A549 (cell line): ENCODE measurements around the gene DCAF8. TPM values are rescaled to one million over a fixed set of nuclear protein-coding genes. Genes with fewer than 3 reads are reported as not detected.

Source experiments
- ATAC-seq, 2 experiments: fragments of 200-7000 bp in 1 of 2; fragments of >200 bp in 1 of 2; cut with Nextera tagmentation in 1 of 2; cut with Tn5 transposase in 1 of 2; 3 replicates each; pipeline versions ENCODE4 v1.8.0 to v1.9.1; 2018 to 2020; ENCODE audit warnings: mild to moderate bottlenecking in 1 of 2, moderate library complexity in 1 of 2
- CTCF ChIA-PET: fragments of 300-600 bp; sonication (Branson Sonifier 250); formaldehyde crosslinking; extraction: SDS; loops from one replicate; lab custom pipeline; 2021; ENCODE audit warnings: antibody characterized with exemption, inconsistent platforms; lab: Yijun Ruan, JAX
- POLR2A ChIA-PET: fragments of 350-600 bp; formaldehyde crosslinking; extraction: SDS; loops from one replicate; lab custom pipeline; 2021; ENCODE audit warnings: antibody characterized with exemption, inconsistent platforms; lab: Yijun Ruan, JAX
- DNase-seq, 2 experiments: peaks; one replicate each; pipeline versions ENCODE4 v3.0.0 to v3.0.0-alpha.2; 2011 to 2016; ENCODE audit warnings: low read depth in 1 of 2, low spot score in 1 of 2
- FAIRE-seq: peaks from 2 replicates; lab custom pipeline; 2011; peaks lifted over from hg19 to GRCh38; lab: Jason Lieb, UNC
- H3K27ac ChIP-seq, 2 experiments: fragments of >200 bp; sonication (Bioruptor Twin); formaldehyde crosslinking; 3 replicates each; pipeline ENCODE4 v1.5.1; 2016 to 2017
- H3K4me1 ChIP-seq: fragments of >200 bp; sonication (Bioruptor Twin); formaldehyde crosslinking; 3 replicates; pipeline ENCODE4 v1.6.1; 2016
- H3K4me2 ChIP-seq: fragments of >200 bp; sonication (Bioruptor Twin); formaldehyde crosslinking; 3 replicates; pipeline ENCODE4 v1.6.1; 2016
- H3K4me3 ChIP-seq: fragments of >200 bp; sonication (Bioruptor Twin); formaldehyde crosslinking; 3 replicates; pipeline ENCODE4 v1.5.1; 2016
- H3K9me3 ChIP-seq: fragments of >200 bp; sonication (Bioruptor Twin); formaldehyde crosslinking; 3 replicates; pipeline ENCODE4 v1.6.1; 2016
- BHLHE40 ChIP-seq: IDR thresholded peaks from 2 replicates; pipeline ENCODE4 v1.6.1; 2012; ENCODE audit warnings: low read depth, low read length, inconsistent platforms
- CBX2 ChIP-seq: fragments of 200-600 bp; sonication (generic); IDR thresholded peaks from 2 replicates; pipeline ENCODE4 v1.6.1; 2016; ENCODE audit warnings: low read depth, mild to moderate bottlenecking, borderline replicate concordance
- CBX8 ChIP-seq: fragments of 200-600 bp; sonication (generic); IDR thresholded peaks from 2 replicates; pipeline ENCODE4 v1.6.1; 2016
- CHD4 ChIP-seq: fragments of 200-600 bp; sonication (generic); IDR thresholded peaks from 2 replicates; pipeline ENCODE4 v1.6.1; 2016; ENCODE audit warnings: antibody characterized with exemption, mild to moderate bottlenecking, borderline replicate concordance
- EHMT2 ChIP-seq: fragments of 200-600 bp; sonication (generic); IDR thresholded peaks from 2 replicates; pipeline ENCODE4 v1.6.1; 2016; ENCODE audit warnings: antibody characterized with exemption, low read depth, mild to moderate bottlenecking, moderate library complexity
- EP300 ChIP-seq, 2 experiments: fragments of >200 bp; sonication (Bioruptor Twin); formaldehyde crosslinking; IDR thresholded peaks; 2 replicates in 1 of 2; 3 replicates in 1 of 2; pipeline ENCODE4 v1.6.1; 2016 to 2017
- FOSB ChIP-seq: fragments of 250-450 bp; sonication (Bioruptor Pico); IDR thresholded peaks from 2 replicates; pipeline ENCODE4 v1.5.0; 2020; ENCODE audit warnings: mild to moderate bottlenecking, moderate library complexity
- FOXS1 ChIP-seq: fragments of 250-450 bp; sonication (Bioruptor Pico); IDR thresholded peaks from 2 replicates; pipeline ENCODE4 v1.5.0; 2020; ENCODE audit warnings: mild to moderate bottlenecking, moderate library complexity
- HDAC2 ChIP-seq: fragments of 200-600 bp; sonication (generic); IDR thresholded peaks from 2 replicates; pipeline ENCODE4 v1.6.1; 2016
- HOXA7 ChIP-seq: fragments of 250-450 bp; sonication (Bioruptor Pico); IDR thresholded peaks from 2 replicates; pipeline ENCODE4 v1.5.0; 2020; ENCODE audit warnings: mild to moderate bottlenecking, moderate library complexity
- HOXB5 ChIP-seq: fragments of 250-450 bp; sonication (Bioruptor Pico); IDR thresholded peaks from 2 replicates; pipeline ENCODE4 v1.5.0; 2020; ENCODE audit warnings: mild to moderate bottlenecking, moderate library complexity
- PHF8 ChIP-seq: fragments of 200-600 bp; sonication (generic); IDR thresholded peaks from 2 replicates; pipeline ENCODE4 v1.6.1; 2016; ENCODE audit warnings: low read depth, mild to moderate bottlenecking, antibody characterized with exemption, moderate library complexity, borderline replicate concordance
- POLR2A ChIP-seq: IDR thresholded peaks from 2 replicates; pipeline ENCODE4 v1.6.1; 2012; ENCODE audit warnings: mild to moderate bottlenecking, low read length
- POLR2AphosphoS2 ChIP-seq: conservative IDR thresholded peaks from 2 replicates; pipeline ENCODE4 v1.6.1; 2012; ENCODE audit warnings: low read length, improper control_type of control experiment, inconsistent platforms
- RCOR1 ChIP-seq: fragments of 150-350 bp; IDR thresholded peaks from 2 replicates; pipeline ENCODE4 v1.6.1; 2014; ENCODE audit warnings: antibody characterized with exemption, low read length, low read depth
- RNF2 ChIP-seq: fragments of 200-600 bp; sonication (generic); IDR thresholded peaks from 2 replicates; pipeline ENCODE4 v1.6.1; 2016; ENCODE audit warnings: low read depth, mild to moderate bottlenecking, antibody characterized with exemption, moderate library complexity, borderline replicate concordance
- SMC3 ChIP-seq: fragments of >200 bp; sonication (Bioruptor Twin); formaldehyde crosslinking; IDR thresholded peaks from 3 replicates; pipeline ENCODE4 v1.6.1; 2018; ENCODE audit warnings: inconsistent platforms
- ZC3H11A ChIP-seq: fragments of 450-650 bp; IDR thresholded peaks from 2 replicates; pipeline ENCODE4 v1.6.1; 2014; ENCODE audit warnings: antibody characterized with exemption, mild to moderate bottlenecking
- ZNF302 ChIP-seq: fragments of 250-450 bp; sonication (Bioruptor Pico); IDR thresholded peaks from 2 replicates; pipeline ENCODE4 v1.9.0; 2021; ENCODE audit warnings: inconsistent platforms, mild to moderate bottlenecking, moderate library complexity
- WGBS: methylation state at CpG from one replicate; pipeline ENCODE4 v1.1.6; 2017; ENCODE audit errors: missing lambda C conversion rate; 5-methylcytosine and 5-hydroxymethylcytosine counted together
- polyA plus RNA-seq, 4 experiments: library from polyadenylated mRNA; depleted of rRNA in 3 of 4; stranded (reverse); fragments of >200 nt; fragmentation: RNase III in 1 of 4; extraction: RNeasy Plus Mini Kit Qiagen cat#74134 plus additional on column Dnase treatment in 1 of 4; gene quantifications; 2 replicates in 3 of 4; 3 replicates in 1 of 4; pipeline ENCODE4 v1.2.3, GENCODE V29; 2011 to 2017
- TF ChIP-seq, protein P1 (sequence below): fragments of >200 bp; sonication (Bioruptor Twin); formaldehyde crosslinking; IDR thresholded peaks from 2 replicates; pipeline ENCODE4 v1.6.1; 2016
- TF ChIP-seq, protein P2 (sequence below): fragments of 250-450 bp; sonication (Bioruptor Pico); IDR thresholded peaks from 2 replicates; pipeline ENCODE4 v1.5.0; 2020; ENCODE audit warnings: low read depth, mild to moderate bottlenecking, moderate library complexity

Gene DCAF8
- polyA plus RNA-seq, 2 of the 4 experiments (the other 2 are of a cell fraction), result 69.8 to 113 TPM

DNA sequence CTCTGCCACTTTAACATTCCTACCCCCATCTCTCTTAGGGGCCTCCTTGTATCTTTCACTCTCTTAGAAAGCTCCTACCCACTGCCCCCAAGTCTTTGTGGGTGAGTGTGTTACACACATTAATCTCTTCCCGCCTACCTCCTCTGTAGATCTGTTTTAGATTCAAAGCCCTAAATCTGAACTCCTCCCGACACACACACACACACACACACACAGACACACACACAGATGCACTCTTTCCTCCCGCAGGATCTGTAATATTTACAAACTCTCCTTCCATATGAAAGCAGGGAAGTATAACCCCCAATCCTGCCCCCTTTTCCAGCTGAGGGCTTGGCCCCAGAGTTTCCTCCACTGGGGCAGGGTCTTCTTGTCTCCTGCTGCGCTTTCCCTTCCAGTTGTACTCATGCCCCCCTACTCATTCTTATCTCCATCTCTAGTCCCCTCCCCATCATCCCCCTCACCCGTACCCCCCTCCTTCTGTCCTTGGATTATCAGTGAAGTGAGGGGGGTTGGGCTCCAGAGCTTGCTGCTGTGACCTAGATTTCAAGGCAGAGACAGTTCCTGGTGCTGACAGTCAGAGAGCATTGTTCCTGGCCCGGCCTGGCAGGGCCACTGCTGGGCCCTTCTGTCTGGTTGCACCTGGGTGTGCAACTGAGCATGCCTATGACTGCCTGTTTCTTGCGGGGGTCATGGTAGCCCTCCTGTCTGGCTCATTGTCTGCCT lies 52.9 kb downstream of the DCAF8 start:
- FAIRE-seq (no peak), DNase-seq (no peak)
- CTCF ChIA-PET, result interaction anchor here (1.6 to 7.6 kb wide), 8 partner anchors 10 to 107 kb away, joined by 3 to 52 read pairs (median 16); no protein-coding TSS in a partner anchor
- Histone ChIP-seq H3K9me3 (no peaks in the 10 kb centered on the region), H3K4me3 (no peak overlapping the region), H3K4me2 (no peak overlapping the region)
- TF ChIP-seq RCOR1, result no peak
- no peak for TF ChIP-seq FOXS1 (CRISPR knock-in tag)
- TF ChIP-seq HOXA7 (CRISPR knock-in tag), result no peak
- no peak for TF ChIP-seq PHF8
- TF ChIP-seq CBX2, result no peak
- TF ChIP-seq BHLHE40, result no peak
- no peak for TF ChIP-seq CHD4
- no peak for TF ChIP-seq POLR2A
- no peak for TF ChIP-seq CBX8
- TF ChIP-seq, all 56 proteins: peak for 0
- H3K4me1 ChIP-seq, result peaks cover 41% of the 10 kb centered on the region
- 93% methylated on average over 4 of the region's 7 CpGs for WGBS
- no peak for ATAC-seq
- no peak overlapping the region for H3K27ac ChIP-seq
- POLR2A ChIA-PET, result interaction anchor here (1.0 kb wide), 1 partner anchor 87 kb away, joined by 9 read pairs; no protein-coding TSS in a partner anchor

DNA sequence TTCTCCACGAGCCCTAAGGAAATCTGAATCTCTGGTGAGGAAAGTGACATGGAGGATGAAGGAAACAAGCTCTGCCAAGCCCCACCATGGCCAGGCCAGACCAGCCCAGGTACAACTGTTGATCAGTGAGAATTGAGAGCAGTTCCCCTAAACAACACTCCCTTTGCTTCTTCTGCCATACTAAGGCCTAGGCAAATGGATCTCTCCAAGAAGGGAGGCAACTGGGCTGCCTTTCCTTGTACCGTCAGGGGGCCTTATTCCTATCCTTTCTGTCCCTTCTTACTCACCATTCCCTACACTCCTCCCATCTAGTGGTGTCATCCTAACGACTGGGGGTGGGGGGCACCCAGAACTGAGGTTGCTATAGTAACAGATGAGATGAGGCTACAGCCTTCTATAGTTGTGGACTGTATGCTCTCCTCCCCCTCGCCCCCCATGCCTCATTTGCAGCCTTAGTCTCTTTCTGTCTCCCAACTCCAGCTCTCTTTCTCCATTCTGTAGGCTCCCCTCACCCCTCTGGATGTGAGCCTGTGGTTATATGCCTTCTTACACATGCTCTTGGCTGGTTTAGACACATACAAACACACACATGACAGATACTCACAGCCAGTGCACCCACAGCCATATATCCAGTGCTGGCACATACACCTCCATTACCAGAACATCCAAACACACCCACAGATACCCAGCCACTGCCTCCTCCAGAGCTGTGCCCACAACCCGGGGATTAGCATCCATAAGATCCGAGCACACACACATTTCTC lies 53.6 kb downstream of the DCAF8 start:
- ChIA-PET CTCF (interaction anchor here (1.5 to 7.6 kb wide), 9 partner anchors 9 to 123 kb away, joined by 3 to 52 read pairs (median 10); no protein-coding TSS in a partner anchor), POLR2A (interaction anchor here (1.0 kb wide), 1 partner anchor 87 kb away, joined by 9 read pairs; no protein-coding TSS in a partner anchor)
- DNase-seq (no peak), FAIRE-seq (no peak), ATAC-seq (no peak)
- no peak overlapping the region for H3K4me2 ChIP-seq
- TF ChIP-seq CBX2 (no peak), POLR2AphosphoS2 (no peak; the same call in 1 of the 2 replicates), ZNF302 (CRISPR knock-in tag) (no peak), PHF8 (no peak), HOXB5 (CRISPR knock-in tag) (no peak), ZC3H11A (no peak), FOSB (CRISPR knock-in tag) (no peak), EHMT2 (no peak), EP300 (IDR thresholded peaks at IDR 0.05) (no peak), SMC3 (no peak), RNF2 (no peak), HDAC2 (no peak), BHLHE40 (no peak)
- TF ChIP-seq, protein P1, sequence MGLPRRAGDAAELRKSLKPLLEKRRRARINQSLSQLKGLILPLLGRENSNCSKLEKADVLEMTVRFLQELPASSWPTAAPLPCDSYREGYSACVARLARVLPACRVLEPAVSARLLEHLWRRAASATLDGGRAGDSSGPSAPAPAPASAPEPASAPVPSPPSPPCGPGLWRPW, result no peak
- TF ChIP-seq, protein P2, sequence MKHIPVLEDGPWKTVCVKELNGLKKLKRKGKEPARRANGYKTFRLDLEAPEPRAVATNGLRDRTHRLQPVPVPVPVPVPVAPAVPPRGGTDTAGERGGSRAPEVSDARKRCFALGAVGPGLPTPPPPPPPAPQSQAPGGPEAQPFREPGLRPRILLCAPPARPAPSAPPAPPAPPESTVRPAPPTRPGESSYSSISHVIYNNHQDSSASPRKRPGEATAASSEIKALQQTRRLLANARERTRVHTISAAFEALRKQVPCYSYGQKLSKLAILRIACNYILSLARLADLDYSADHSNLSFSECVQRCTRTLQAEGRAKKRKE, result no peak
- no peak overlapping the region for H3K4me3 ChIP-seq
- H3K4me1 ChIP-seq, result peaks cover 45% of the 10 kb centered on the region
- peak overlapping the region in 1 of 2 experiments; percentile 12; a peak in 1 of 6 replicates for H3K27ac ChIP-seq
- WGBS, result 77% methylated on average over 6 of the region's 6 CpGs
- no peaks in the 10 kb centered on the region for H3K9me3 ChIP-seq
